ENCODE measurements around the gene SMARCC1.

Gene SMARCC1

DNA sequence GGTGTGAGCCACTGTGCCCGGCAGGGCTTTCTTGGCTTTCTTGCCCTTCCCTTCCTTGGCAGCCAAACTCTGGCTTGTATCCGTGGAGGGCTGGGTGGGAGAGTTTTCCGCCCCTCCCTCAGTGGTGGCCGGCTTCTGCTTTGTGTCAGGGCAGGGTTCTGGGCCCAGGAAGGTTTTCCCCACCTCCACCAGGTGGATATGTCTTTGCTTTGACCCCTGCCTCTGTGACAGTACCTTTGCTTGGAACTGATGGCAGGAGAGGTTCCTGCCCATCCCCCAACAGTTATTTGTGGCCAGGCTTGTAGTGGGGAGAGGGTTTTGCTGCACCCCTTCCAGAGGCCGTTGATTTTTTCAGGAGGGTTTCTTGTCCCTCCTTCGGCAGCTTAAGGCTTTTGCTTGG lies 227.4 kb downstream of the SMARCC1 start:
- FAIRE-seq = no peak
- DNase-seq (ENCODE audit: low spot score) = no peak

DNA sequence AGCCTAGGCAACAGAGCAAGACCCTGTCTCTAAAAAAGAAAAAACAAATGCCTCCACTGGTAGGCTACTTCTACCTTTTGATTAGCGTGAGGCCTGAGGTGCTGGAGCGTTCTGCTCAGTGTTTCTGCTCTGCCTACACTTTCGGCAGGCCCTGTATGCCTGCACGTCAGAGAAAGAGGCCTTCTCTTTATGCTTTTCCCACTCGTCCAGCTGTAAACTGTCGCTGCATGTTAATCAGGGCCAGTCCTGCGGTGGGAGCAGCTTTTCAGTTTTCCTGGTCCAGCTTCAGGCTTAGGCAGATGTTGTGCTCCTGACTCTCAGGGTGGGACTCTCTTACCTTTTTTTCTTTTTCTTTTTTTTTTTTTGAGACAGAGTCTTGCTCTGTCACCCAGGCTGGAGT lies 228.3 kb downstream of the SMARCC1 start:
- DNase-seq (ENCODE audit: low spot score) (no peak), FAIRE-seq (no peak)

DNA sequence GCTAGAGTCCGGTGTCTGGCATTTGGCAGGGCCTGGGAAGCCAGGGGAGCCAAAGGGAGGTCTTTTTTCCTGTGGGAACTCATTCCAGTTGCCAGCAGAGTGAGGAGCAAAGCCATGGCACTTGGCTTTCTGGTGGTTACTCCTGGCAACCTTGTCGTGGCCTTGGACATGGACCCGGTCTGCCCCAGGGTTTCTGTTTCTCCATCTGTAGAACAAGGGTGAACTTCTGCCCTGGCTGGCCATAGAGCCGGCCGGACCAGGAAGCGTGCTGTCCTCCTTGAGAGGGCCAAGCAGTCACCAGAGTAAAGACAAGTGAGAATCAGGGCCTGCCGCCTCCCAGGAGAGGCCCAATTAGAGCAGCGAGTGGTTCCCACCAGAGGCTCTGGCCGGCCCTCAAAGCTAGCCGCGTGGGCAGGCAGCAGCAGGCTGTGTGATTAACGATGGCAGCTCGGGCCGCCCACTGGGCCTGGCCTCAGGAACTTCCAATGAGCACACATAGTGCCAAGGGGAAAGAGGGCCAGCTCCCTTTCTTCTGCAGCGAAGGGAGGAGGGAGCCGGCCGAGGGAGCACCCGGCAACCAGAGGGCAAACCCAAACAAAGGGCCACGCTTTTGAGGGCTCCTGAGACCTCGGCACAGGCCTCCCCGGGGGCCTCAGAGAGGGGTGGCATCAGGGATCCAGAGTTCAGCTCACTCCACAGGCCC lies 239.1 kb downstream of the SMARCC1 start:
- FAIRE-seq = no peak
- no peak for DNase-seq (ENCODE audit: low spot score)

DNA sequence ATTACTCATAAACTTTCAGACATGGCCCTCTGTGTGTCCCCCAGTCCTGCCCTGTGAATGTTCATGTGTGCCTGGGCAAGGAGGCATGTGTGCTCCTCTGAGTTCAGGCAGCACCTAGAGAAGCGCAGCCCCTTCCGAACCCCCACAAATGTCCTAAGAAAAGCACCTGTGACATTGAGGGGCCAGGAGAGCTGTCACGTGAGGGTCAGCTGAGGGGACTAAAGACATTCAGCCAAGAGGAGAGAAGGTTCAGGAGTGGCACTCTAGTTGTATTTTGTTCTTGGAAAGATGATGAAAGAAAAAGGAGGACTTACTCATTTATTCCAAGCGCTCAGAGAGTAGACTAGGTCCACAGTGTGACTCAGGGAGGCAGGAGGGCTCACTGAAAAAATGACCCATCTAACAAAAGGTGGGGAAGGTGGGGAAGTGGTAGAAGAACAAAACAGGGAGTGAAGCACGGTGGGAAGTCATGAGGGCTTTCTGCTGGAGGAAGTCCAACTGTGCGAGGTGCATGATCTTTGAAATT lies 240.0 kb downstream of the SMARCC1 start:
- FAIRE-seq (no peak), DNase-seq (ENCODE audit: low spot score) (no peak)

DNA sequence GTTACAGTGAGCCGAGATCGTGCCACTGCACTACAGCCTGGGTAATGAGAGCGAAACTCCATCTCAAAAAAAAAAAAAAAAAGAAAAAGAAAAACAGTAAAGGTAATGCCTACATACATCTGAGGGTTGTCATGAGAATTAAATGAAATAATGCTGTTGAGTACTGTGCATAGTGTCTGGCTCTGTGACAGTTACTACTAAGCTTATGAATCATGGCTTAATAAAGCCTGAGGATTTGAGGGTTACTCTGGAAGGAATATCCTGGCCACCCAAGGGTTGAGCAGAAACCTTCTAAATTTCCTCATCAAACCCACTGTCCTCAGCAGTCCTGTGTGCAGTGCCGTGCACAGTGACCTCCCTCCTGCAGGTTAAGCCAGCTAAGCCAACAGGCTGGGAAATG lies 241.4 kb downstream of the SMARCC1 start:
- FAIRE-seq (no peak), DNase-seq (ENCODE audit: low spot score) (no peak)

DNA sequence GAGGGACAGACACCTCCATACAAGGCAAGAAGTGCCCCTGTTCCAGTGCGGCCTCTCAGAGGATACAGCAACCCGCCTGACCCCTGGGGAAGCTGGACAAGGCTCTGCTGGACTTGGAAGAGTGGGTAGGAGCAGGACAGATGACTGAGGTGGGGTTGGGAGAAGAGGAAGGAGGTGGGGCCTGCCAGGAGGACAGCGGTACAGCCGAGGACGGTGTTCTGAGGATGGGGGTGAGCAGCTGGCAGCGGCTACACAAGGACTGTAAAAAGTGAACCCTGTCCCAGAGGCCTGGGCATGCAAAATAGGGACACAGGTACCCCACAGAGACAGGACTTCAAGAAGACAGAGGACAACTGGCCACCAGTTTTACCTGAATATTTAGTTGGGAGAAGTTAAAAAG lies 244.7 kb downstream of the SMARCC1 start:
- FAIRE-seq (no peak), DNase-seq (ENCODE audit: low spot score) (no peak)

DNA sequence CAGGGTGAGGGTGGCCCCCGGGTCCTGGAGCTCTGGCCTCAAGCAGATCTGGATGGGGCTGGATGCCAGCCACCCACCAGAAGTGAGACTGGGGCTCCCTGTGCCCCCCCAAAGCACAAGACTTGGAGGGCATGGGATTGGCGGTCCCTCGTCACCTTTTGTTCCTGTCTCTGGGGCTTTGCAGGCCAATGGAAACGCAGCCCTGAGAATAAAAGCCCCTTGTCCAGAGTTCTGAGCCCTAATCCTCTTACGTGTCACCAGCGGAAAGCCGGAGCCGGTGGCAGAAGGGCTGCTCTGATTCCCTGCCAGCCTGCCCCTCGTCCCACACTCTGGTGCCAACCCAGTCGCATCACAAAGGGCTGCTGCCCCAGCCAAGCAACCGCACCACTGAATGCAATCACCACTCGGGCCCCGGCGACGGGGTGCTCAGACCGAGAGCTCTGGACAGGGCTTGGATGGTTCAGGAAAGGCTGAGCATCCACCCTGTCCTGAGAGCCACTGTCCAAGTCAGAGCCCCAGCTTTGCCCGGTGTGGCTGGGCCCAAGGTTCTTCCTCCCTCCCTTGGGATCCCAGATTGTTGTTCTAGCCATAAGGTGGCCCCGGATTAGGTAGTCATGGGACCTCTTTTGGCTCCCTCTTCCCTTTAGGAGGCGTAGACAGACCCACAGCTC lies 245.3 kb downstream of the SMARCC1 start:
- no peak for FAIRE-seq
- DNase-seq (ENCODE audit: low spot score) = no peak
